B cell (primary cell): ENCODE measurements around the gene PCYOX1L.
A peak's percentile ranks its signal among the peaks of the same experiment; 100 is the strongest.

Experiments used
- CTCF ChIP-seq: fragments of 200-600 bp; IDR thresholded peaks from one replicate; pipeline ENCODE4 v1.8.0; 2022; ENCODE audit warnings: antibody characterized with exemption, mild to moderate bottlenecking
- EZH2 ChIP-seq: IDR thresholded peaks from 2 replicates; pipeline ENCODE4 v1.6.1; 2012; ENCODE audit warnings: borderline replicate concordance, low read depth, mild to moderate bottlenecking, moderate library complexity, low read length; ENCODE audit not compliant: insufficient read depth, poor library complexity, severe bottlenecking

- TF ChIP-seq CTCF (peak; percentile 76), EZH2 (no peak)
Observed at GRCh38 chr5:149367249-149367971, 9.6 kb downstream of the PCYOX1L start.
